Hepatic stellate cell (primary cell): ENCODE measurements around the gene HIGD1A.

Experiments used
- DNase-seq: peaks from one replicate; pipeline ENCODE4 v3.0.0; 2011; ENCODE audit warnings: low spot score

The HIGD1A gene

DNA sequence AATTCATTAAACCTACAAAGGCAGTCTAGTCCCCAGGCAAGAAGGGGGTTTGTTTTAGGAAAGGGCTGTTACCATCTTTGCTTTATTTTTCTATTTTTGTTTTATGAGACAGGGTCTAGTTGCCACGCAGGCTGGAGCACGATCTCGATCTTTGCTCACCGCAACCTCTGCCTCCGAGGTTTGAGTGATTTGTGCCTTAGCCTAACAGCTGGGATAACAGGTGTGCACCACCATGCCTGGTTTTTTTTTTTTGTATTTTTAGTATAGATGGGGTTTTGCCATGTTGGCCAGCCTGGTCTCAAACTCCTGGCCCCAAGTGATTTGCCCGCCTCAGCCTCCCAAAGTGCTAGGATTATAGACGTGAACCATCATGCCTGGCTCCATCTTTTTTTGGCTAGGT lies 4.9 kb downstream of the HIGD1A start:
- no peak for DNase-seq

DNA sequence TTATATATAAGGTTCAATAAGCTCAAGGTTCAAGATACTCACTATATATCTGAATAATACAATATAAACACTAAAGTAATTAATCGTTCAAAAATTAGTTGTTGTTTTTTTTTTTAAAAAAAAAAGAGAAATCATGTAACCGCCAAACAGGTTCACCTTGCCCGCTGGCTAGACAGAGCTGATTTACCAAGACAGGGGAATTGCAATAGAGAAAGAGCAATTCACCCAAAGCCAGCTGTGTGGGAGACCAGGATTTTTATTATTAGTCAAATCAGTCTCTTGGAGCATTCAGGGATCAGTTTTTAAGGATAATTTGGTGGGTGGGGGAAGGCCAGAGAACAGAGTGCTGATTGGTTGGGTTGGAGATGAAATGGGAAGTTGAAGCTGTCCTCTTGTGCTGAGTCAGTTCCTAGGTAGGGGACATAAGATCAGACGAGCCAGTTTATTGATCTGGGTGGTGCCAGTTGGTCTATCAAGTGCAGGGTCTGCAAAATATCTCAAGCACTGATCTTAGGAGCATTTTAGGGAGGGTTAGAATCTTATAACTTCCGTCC lies 7.9 kb downstream of the HIGD1A start:
- no peak for DNase-seq

DNA sequence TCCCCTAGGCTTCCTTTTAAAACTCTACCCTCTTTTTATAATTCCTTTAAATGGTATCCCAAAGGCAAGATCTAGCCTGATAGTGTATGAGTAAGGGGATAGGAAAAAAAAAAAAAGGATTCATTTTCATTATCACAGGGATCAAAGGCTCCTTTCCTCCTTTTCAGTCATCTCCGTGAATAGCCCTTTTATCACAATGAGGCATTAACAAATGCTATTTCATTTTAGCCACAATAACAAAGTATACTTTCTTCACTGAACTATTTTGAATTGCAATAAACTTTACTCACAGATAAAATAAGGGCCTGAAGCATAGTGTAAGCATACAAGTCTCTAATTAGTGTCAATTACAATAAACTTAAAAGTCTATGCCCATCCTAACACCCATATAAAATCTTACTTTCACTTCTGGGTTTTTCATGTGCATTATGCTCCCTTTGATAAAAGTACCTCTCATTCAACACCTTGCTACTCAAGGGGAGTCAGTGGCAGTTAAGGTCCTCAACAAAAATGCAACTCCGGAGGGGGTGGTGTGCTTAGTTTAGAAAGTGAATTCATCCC lies 8.6 kb downstream of the HIGD1A start:
- DNase-seq: no peak

DNA sequence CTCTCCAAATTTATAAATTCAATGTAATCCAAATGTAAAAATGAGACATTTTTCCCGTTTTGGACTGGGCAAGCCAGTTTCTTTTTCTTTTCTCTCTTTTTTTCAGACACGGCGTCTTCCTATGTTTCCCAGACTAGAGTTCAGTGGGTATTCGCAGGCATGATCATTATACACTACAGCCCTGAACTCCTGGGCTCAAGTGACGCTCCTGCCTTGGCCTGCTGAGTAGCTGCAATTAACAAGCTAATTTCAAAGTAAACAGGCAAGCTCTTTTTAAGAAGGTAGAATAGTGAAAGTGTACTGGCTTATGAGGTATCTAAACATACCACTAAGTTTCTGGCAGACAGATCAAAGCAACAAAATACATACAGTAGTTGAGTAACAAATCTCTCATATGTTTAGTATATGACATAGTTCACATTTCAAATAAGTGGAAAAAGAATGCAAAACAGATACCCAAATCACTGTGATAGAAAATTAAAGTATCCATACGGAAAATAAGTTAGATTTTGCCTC lies 13.5 kb downstream of the HIGD1A start:
- no peak for DNase-seq

DNA sequence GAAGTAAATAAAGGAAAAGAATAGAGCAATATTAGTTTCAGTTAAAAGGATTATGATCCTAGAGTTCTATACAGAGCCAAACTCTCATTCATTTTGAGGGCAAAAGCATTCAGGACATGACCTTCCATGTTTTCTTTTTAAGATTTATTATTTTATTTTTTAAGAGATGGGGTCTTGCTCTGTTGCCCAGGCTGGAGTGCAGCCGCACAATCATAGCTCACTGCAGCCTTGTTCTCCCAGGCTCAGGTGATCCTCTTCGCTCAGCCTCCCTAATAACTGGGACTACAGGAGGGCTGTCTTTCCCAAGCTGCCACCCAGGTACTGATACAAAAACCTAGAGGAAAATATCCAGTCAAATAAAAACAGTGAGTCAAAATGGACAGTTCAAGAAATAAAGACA lies 17.7 kb downstream of the HIGD1A start:
- DNase-seq: no peak

DNA sequence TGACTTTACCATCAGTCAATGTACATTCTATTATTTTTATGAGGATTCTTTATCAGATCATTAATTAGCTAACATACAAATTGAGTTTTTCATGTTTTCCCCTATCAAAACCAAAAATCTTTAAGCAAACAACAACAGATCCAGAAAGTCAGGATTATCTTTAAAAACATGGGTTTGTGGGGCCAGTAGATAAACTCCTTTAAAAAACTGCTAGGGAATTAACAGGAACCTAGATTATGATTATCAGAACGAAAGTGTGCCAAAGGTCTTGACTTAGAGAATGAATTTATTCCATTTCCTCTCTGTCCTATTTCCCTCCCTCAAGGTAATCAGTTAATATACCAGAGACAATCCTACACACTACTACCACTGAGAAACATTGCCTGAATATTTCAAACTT lies 18.1 kb downstream of the HIGD1A start:
- no peak for DNase-seq

DNA sequence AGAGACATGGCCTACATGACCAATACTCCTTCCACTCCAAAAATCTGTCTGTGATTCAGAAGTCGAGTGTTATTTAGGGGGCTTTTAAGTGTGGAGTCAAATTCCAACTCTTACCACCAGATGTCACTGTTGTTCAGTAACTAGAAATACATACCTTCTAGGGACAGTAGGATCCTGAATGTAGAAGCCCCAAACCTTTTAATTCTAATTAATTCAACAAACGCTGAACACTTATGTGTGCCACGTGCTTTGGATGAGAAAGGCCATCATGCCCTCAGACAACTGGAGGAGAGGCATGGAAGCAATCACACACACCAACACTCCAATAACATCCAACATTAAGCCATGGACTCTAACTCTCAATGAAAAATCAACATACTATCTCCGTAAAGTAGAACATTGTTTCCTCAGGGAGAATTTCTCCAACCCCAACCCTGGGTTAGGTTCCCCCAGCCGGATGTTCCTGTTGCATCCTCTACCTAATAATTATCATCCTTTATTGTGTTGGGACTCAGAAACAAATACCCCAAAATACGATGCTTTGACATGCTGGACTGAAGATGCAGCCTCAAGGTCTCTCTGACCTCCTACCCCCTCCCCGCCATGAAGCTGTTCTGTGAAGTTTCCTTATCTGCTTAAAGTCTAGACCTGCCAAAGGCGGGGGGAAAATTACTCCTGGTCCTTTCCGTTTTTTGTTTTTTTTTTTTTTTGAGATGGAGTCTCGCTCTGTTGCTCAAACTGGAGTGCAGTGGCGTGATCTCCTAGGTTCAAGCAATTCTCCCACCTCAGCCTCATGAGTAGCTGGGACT lies 23.2 kb downstream of the HIGD1A start:
- DNase-seq: peak; percentile 61

DNA sequence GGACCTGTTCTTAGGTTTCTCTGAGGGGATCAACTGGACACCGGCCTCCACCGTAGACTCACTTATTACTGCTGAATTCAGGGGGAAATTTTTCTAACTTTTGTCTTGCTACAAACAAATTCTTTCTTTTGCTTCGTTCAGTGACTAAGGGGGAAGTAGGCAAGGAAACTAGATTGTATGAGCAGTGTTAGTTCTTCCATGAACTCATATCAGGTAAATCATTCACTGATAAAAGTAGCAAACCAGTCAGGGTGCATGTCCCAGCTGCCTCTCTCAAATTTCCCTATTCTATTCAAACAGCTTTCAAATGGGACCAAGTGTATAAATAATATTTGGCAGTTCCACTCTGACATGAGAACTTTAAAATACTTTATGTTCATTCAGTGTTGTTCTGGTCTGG lies 23.9 kb downstream of the HIGD1A start:
- DNase-seq: no peak

DNA sequence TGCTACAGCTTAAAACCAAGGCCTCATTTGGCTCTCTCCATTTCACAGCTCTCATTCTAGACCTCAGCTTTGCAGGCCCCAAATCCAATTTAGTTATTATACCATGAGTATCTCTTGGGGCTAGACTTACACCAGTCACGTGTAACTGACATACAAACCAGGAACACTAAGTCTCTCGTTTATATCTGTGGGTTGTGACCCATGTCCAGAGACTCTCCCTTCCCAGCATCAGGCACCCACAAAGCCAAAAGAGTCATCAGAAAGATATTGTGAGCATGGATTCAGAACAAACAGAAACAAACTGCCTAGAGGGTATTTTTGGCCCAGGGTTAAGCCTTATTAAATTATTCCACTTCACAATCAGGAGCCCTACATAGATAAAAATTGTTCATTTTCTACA lies 25.6 kb downstream of the HIGD1A start:
- DNase-seq: peak; percentile 71

DNA sequence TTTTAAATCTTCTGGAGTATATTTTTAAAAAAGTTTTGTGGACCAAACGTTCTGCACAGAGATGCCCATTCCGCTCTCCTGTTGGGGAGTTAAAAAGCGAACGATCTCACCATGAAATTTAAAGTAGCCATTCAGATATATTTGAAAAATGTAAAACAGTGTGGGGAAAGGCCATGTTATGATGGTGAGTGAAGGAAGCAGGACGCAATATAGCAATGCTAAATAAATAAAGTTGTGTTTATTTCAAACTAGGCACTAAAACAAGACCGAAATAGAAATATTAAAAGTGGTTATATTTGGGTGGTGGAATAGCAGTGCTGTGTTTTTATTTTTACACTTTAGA lies 30.9 kb downstream of the HIGD1A start:
- no peak for DNase-seq

DNA sequence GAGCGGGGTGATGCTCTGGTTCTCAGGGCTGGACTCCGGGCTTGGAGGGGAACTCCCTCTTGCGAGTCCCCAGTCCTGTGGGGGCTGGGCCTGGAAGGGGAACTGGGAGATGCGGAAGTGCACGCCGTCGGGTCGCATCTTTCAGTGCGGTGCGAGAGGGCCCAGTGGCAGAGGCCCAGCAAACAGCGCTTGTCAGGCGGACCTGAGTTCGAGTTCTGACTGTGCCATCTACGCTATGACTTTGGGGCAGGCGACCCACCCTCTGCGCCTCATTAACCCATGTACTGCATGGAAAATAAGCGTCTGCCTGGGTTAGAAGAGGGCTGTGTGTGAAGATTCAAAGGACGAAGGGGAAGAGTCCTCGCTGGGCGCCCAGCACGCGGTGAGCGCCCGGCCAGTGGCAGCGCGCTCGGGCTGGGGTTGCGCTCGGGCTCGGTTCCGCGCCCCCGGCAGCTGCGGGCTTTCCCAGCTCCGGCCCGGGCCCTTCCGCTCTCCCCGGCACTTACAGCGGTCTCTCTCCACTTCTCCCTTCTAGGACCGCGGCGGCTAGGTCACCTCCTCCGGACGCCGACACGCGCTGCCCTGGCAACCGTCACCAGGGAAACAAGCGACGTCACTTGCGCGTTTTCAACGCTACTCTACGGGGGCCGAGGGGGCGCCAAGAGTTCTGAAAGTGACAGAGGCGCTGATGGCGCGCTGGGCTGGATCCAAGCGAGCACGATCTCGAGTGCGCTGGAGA lies 31.5 kb downstream of the HIGD1A start, which contains the start of gene CCDC13:
TSS of gene CCDC13 (minus strand) at position 584 of the 739 bp plus-strand sequence. CDS start 14,908 bp downstream, outside the sequence.
- DNase-seq: peak; percentile 87

DNA sequence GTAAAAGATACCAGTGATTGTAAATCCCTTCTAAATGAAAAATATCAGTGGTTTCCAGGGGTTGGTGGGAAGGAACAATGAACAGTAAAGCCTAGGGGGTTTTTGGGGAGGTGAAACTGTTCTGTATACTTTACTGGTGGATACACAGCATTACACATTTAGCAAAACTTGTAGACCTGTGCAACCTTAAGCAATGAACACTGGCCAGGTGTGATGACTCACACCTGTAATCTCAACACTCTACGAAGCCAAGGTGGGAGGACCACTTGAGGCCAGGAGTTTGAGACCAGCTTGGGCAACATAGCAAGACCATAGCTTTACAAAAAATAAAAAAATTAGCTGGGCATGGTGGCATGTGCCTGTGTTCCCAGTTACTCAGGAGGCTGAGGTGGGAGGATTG lies 33.0 kb downstream of the HIGD1A start:
- DNase-seq: no peak

DNA sequence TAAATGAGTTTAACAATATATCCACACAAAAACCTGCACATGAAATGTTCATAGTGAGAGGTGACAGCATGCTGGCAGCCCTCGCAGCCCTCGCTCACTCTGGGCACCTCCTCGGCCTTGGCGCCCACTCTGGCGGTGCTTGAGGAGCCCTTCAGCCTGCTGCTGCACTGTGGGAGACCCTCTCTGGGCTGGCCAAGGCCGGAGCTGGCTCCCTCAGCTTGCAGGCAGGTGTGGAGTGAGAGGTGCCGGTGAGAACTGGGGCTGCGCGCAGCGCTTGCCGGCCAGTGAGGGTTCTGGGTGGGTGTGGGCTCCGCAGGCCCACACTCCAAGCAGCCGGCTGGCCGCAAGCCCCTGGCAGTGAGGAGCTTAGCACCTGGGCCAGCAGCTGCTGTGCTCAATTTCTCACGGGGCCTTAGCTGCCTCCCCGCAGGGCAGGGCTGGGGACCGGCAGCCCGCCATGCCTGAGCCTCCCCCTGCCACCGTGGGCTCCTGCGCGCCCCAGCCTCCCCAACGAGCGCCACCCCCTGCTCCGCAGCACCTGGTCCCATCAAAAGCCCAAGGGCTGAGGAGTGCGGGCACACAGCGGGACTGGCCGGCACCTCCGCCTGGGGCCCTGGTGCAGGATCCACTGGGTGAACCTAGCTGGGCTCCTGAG lies 34.7 kb downstream of the HIGD1A start:
- DNase-seq: no peak

DNA sequence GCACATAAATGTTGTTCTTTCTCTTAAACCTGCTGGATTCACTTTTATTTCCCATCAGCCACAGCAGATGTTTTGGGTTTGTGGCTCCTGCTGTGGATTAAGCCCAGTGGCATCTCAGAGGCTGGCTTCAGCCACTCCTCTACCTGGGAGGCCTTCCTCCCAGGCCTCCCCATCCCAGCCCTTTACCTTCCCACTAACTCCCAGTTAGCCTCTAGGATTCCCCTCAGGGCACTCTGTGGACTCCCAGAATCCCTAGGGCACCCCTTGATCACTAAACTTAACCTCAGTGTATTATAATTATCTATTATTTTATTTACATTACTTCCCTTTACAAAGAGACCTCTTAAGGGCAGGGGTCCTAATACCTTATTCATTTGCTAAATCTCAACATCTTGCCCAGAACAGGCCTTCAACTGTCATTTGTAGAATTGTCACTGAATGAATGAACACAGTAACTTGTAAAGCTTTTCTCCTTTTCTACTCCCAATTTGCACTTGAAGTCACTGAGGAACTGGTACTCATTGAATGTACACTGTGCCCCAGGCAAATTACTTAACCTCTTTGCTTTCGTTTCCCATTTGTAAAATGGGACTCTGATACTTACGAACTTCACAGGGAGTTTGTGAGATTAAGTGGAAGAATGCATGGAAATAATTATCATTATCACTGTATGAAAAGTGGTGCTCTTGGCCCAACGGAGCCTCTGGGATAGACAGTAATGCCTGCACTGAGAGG lies 39.6 kb downstream of the HIGD1A start:
- DNase-seq: no peak

DNA sequence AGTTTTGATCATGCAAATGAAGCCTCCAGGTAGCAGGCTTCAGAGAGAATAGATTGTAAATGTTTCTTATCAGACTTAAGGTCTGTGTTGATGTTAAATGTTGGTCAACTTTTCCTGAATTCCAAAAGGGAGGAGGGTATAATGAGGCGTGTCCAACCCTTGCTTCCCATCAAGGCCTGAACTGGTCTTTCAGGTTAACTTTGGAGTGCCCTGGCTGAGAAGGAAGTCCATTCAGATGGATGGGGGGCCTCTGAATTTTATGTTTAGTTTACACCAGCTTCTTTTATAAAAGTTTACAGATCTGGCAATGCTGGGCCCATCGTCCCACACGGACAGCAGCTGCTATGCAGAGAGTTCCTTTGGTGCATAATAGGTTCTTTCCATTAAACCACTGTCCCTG lies 40.2 kb downstream of the HIGD1A start:
- no peak for DNase-seq

DNA sequence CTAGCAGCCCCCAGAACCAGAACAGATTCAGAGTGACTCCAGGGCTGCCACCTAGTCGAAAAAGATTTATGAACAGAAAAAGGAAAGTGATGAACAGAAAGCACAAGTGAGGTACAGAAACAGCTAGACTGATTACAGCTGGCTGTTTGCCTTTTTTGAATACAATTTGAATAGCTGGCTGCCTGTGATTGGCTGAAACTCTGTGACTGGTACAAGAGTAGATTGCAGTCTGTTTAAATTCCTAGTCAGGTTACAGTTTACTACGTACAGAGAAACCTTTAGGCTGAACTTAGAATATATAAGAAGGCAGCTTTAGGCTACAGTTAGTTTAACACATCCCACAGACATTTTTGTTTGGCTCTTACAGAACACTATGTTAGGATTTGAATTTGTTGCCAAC lies 41.3 kb downstream of the HIGD1A start:
- no peak for DNase-seq

DNA sequence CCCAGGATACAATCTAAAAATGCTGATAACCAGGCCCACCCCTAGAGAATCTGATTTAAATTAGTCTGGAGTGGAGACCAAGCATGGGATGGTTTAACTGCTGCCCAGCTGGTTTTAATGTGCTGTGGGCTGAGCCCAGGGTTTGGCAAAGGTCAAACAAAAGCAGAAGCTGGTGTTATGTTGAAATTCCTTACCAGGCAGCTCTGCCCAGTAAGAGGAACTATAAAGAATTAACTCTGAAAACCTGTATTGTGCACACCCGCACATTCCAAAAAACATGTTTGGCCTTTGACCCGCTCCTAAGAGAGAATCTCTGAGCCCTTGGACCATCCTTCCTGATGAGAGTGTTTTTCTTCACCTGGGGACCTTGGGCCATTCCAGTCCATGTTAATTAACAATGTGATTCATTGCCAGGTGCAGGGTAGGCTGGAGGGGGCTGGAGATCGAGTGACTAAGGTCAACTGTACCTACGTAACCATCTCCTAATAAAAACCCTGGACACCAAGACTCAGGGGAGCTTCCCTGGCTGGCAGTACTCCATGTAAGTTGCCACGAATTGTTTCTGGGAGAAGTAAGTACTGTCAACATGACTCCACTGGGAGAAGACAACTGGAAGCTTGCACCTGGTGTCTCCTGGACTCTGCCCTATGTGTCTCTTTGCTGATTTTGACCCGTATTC lies 42.1 kb downstream of the HIGD1A start:
- no peak for DNase-seq

DNA sequence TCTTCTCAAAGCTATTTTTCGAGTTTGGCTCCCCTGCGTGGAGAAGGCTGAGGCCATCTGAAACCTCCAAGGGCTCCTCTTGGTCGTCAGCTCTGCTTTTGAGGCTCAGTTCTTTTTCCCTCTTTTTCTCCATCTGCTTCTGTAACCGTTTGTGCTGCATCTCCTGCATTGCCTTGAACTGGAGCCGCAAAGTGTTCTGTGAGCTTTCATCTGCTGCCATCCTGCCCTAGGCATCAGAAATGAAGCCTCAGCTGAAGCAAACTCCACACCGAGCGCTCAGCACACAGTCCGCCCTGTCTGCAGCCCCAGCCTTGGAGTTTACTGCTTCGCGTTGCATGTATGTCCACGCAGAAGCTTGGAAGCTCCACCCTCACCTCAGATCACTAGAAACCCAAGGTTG lies 46.2 kb downstream of the HIGD1A start:
- no peak for DNase-seq

DNA sequence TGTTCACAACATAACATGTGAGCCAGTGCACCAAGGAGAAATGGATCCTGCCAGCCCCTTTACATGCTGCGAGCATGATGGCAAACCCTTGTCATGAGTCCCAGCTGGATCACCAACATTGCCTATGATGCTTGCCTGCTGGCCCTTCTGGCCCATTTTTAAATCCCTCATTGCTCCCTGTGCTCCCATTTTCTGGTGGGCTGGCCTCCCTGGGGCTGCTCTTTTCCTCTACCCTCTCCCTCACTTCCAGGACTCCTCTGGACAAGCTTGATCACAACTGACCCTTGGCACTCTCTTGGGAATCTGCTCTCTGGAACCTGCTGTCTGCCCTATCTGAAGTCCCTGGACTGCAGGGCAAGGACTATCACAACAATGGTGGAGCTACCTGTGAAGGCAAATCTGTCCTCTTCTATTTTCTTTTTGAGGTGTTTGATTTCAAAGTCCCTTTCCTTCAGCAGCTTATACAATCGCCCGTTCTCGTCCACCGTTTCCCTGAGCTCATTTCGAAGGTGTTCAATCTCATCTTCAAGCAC lies 47.5 kb downstream of the HIGD1A start:
- no peak for DNase-seq

DNA sequence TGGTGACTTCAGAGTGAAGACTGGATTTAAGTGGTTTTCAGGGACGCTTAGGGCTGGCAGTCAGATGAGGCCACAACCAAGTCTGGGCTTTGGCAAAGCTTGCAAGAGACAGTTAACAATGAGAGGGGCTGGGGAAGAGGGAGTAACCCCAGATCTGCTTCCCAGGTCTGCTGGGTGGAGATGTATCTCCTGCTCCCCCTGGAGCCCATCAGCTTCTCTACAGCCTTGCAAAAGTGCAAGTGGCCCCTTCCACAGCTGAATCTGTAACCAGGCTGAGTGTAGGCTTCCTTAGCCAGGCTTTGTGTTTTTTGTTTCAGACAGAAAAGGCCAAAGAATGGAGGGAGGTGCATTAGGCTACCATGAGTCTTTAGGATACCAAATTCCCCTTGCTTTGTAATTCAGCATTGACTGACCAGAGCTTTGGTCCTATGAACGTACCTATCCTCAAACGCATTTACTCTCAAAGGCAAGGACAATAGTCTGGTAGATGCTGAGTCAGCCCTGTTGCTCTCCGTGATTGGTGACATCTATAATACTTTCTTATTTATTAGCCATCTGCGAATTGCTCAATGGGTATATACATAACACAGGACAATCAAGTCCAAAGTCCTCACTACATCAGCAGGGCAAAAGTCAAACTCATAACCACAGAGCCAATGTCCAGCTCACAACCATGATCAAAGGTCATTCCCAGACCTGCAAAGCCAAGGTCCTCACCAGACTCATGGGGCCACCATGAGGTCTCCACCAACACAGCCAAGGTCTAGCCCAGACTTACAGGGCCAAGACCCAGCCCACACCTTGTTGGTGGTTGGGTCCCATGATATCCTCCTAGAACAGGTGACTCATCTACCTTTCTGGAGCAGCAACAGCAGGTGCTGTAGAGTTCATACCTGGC lies 48.4 kb downstream of the HIGD1A start:
- peak; percentile 40 for DNase-seq
